NCI-H748 (cell line): ENCODE measurements around the gene DIP2B.

Experiments
- DNase-seq: peaks from one replicate; lab custom pipeline; 2025; ENCODE audit not compliant: unreplicated experiment; lab: John Stamatoyannopoulos, UW

Gene DIP2B

DNA sequence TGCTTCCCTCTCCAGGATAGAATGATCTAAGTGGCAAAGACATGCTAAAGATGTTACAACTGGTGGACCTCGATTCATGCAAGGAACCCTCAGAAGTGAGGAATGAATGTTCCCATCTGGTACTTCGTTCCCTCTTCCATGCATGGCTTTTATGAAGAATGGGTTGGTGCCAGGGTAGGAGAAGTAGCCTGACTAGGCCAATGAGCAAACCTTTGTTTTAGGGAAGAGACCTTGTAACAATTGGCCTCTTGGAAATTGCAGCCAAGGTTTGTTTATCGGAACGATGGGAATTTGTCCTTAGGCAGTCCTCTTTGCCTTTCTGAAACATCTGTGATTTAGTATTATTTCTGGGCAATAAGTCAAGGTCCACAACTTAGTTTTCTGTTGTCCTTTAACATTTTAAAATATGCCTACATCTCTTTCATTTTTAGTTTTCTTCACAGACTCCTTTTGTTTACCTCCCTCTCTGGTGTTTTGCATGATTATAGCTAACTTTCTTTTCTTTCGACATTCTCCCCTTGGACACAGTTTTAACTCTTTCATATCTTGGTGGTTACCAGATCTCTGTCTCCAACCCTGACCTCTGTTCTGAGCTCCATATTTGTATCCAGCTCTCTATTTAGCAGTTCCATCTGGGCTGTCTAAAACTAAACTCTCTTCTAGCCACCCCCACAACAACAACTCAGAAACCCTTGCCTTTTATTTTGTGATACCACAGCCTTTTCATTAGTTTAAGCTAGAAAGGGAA lies 70.0 kb downstream of the DIP2B start:
- no peak for DNase-seq

DNA sequence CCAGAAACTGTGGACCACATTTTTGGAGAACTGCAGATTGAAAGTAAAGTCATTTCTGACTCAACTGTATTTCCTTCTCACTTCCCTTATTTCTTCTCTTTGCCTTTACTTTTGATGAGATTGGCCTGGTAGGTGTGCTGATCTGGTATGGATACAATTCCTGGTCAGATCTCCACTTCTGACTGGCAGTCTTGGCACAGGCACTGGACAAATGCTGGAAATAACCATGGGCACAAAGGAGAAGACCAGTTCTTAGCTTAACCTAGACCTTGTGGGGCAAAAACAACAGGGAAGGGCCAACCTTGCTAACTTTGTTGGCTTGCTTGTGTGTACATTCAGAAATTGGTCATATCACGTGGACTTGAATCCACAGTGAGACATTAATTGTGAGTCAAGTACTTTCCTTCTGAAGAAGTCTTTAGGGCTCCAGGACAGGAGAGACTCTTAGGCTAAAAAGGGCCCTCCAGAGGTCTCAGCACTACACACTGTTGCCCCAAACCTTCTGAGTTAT lies 75.0 kb downstream of the DIP2B start:
- DNase-seq, result no peak

DNA sequence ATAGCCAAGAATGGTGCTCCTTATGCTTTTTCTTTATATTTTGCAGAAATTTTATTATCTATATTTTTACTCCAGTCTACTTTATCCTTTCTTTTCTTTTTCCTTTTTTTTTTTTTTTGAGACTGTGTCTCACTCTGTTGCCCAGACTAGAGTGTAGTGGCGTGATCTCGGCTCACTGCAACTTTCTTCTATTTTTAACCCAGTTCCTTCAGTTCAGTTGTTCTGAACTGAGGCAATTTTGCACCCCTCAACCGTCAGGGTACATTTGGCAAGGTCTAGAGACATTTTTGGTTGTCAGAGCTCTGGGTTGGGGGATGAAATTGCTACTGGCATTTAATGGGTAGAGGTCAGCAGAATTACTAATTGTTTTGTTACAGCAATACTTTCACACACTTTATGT lies 75.7 kb downstream of the DIP2B start:
- no peak for DNase-seq

DNA sequence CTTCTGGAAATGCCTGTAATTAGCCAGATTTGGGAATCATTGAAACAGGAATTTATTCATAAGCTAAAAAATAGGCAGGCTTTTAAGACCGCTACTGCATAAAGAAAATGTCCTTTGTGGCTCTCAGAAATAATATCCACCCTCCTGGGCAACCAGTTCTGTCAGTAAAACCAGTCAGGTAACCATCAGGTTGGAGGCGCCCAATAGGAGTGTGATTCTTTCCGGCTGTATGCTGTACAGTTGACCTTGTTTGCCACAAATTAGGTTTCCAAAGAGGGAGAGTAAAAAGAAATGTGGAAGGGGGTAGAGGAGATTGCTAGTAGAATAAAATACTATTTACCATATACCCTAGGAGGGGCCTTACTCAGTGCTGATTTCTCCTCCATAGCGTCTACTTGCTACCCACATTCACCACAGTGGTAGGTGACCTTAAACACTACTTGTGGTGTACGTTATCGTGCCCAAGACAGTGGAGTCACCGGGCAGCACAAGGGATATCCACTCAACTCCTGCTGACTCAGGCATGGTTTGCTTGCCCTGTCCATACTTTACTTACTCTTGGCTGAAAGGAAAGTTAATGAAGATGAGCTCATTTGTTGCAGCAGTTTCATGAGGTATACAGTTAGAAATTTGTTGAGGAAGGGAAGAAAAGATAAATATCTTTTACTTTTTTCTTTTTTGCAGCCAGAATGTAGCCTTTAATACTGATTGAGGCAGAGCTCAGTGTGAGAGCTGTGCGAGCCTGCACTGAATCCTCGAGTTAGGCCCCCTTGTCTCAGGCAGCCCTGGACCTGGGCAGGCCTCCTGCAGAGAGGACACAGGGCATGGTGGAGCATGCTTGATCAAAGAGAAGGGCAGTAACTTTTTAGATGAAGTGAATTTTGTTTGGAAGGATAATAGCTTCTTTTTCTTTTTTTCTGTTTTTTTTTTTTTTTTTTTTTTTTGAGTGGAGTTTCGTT lies 76.7 kb downstream of the DIP2B start:
- no peak for DNase-seq

DNA sequence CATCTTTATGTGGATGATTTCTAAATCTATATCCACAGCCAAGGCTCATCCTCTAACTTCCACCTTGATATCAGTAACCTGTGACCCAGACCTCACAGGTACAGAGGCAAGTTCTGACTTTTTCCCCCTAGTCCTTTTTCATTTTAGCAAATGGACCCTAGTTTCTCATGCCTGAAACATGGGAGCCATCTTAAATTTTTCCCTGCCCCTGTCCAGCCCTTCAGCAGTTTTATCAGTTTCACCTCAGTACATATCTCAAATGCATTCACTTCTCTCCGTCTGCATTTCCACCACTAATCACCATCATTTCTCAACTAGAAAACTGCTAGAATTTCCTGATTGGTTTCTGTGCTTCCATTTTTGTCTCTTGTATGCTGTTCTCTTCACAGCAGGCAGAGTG lies 79.3 kb downstream of the DIP2B start:
- no peak for DNase-seq

DNA sequence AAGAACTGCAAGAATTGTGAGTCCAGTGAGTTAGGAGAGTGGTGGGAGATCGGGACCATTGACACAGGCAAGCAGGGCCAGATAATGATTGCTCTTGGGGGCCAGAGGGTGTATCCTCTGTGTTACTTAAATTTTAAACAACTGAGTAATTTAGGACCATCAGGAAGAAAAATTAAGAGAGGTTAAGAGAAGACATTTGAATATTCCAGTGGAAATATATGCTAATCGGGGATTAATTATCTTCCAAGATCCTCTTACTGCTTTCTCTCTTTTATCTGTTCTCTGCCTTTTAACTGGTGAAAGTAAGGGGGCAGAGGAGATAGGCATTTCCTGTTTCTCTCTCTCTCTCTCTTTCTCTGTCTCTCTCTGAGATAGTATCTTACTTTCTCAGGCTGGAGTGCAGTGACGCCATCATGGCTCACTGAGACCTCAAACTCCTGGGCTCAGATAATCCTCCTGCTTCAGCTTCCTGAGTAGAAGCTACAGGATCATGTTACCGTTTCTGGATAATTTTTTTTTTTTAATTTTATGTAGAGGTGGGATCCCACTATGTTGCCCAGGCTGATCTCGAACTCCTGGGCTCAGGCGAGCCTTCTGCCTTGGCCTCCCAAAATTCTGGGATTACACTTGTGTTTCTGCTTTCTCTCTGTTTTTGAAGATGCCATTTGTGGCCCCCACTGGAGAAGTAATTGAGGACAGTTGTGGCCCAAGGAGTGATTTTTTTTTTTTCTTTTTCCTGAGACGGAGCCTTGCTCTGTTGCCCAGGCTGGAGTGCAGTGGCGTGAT lies 85.1 kb downstream of the DIP2B start:
- no peak for DNase-seq

DNA sequence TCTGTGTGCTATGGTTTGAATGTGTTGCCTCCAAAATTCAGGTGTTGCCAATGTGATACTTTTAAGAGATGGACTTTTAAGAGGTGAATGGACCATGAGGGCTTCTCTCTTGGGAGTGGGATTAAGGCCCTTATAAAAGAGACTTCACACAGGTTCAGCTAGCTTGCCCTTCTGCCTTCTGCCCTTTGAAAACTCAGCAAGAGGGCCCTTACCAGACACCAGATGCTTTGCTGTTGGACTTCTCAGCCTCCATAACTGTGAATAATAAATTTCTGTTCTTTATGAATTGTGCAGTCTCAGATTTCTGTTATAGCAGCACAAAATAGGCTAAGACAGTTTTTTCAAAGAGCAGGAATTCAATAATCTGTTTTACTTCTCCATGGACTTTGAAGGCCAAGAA lies 86.1 kb downstream of the DIP2B start:
- no peak for DNase-seq

DNA sequence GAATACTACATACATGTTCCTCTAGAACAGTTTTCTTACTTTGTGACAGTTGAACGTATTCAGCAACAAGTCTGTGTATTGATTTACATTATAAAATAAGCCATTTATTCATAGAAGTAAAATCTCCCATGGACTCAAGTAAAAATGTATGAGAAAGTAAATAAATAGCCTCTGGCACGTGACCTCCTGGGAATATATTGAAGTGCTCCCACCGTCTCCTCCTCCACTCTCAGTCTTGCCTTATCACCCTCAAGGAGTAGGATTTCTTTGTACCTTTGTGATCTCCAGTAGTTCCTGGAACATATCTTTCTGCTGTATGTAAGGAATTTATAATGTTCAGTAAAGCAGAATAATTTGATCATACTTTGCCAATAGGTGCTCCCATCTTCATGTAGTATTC lies 90.9 kb downstream of the DIP2B start:
- DNase-seq, result no peak

DNA sequence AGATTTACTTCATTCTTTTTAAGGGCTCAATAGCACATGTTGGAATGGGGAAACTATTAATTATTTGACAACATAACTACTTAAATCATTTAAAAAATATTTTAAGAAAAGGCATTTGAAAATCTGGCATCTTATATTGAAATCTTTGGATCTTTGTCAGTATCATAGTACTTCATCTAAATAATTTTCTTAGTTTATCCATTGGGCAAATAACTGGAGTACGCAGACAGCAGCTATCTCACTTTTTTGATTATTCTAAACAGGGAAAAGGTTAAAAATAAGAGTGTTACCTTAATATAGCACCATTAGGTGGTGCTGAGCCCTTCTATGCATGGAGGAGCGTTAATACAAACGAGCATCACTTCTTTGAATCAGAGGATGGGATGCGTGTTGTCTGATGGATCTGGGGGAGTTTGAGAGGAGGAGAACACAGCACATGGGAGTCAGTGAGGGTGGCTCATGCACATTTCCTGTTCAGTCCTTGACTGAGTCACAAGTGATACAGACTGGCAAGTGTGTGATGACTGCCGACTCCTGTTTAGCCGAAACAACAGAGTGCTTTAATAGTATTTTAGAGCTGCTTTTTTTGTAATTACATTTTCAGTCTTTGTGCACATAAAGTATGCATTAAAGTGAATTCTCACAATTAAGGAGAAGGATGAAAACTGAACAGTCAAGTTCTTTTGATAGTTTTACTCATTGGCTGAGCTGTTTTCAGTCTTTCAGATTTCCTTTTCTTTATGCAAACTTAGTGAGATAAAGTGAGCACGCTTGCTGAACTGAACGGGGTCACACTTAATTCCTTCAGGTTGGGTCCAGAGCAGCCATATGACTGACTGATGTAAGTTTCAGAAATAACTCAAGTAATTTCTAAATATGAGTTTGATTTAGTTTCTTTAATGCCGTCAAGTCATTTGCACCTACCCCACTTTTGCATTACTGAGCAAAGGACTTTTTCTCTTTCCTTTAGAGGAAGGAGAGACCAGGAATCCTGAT lies 92.7 kb downstream of the DIP2B start:
- no peak for DNase-seq

DNA sequence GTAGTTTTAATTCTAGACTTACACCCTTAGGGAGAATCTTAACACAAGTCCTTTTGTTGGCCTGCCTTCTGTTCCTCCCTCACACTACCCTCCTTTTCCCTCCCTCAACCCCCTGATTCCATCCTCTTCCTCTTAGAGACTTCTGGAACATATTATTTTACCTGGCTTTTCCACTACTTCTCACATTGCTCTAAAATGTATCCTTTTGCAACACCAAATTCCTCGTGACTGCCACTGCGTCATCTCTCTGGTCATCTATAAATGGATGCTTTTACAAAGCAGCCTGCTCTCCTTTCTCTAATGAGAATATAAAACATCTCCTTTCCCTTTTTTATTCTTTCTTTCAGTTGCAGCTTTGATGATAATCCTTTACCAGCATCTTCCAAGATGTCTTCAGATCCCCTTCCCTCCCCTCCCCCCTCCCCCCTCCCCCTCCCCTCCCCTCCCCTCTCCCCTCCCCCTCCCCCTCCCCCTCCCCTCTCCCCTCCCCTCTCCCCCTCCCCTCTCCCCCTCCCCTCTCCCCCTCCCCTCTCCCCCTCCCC lies 93.6 kb downstream of the DIP2B start:
- DNase-seq, result no peak

DNA sequence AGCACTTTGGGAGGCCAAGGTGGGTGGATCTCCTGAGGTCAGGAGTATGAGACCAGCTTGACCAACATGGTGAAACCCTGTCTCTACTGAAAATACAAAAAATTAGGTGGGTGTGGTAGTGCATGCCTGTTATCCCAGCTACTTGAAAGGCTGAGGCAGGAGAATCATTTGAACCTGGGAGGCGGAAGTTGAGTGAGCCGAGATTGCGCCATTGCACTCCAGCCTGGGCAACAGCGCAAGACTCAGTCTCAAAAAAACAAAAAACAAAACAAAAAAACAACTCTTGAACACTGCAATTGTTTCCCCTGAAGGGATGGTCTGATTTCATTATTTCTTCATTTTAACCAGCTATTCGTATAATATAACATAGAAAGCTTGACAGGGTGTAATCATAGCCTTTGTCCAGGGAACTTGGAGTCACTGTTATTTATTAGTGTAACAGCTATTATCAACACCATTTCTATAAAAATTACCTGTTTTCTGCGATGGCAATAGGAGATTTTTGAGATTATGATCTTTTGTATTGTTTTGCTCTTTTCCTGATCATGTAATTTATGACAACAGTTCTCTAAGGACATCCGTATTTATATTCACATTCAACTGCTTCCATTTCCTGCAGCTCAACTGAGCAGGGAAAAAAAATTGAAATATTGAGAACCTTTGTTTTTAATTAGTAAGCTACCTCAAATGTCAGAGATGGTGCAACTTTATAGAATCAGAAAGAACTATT lies 94.7 kb downstream of the DIP2B start:
- no peak for DNase-seq

DNA sequence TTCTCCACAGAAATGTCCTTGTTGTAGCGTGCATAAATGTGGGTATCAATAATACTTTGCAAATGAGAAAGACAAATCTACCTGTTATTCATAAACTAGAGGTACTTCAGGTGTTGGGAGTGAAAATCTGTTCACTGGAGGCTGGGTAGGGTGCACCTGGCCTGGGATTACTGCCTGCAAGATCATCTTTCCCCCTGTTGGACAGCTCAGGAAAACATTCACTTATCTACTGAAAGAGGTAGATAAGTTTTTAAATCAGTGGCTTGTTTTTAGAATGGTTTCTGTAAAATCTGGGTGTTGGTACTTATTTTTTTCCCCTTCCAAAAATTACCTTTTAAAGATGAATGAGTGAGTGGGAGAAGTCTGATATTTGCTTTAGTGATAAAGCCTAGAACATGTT lies 95.6 kb downstream of the DIP2B start:
- no peak for DNase-seq

DNA sequence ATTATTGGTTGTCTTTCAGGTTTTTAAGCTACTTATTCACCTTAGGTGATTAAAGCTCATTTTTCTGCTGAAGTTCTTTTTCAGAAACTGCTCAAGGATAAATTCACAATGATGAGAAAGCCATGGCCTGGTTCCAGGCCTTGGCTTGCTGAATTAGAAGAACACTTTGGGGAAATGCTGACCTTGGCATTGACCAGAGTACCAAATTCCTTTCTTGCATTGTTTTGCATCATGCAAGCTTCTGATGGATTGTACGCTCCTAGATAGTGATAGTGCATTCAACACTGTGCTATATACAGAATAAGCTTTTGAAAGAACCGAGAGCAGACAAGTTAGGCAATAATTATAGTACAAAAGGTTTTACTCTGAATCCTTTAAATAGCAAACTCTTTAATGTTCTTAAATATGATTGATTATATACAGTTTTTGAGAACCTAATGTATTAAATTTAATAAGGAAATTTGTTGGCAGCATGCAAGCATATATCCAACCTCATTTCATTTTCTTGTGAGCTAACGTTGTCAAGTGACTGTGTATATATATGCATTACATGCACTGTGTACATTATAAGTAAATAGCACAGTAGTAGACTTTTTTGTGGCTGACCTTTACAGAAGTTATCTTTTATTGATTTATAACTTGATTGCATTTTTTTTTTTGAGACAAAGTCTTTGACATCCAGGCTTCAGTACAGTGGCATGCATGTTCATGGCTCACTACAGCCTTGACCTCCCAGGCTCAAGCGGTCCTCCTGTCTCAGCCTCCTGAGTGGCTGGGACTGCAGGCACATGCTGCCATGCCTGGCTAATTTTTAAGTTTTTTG lies 99.2 kb downstream of the DIP2B start:
- DNase-seq, result no peak

- DNase-seq, result no peak
Measured at GRCh38 chr12:50604640-50604920, 99.8 kb downstream of the DIP2B start.

GRCh38 chr12:50606675-50607375 lies 102.0 kb downstream of the DIP2B start:
- DNase-seq, result no peak

- DNase-seq, result no peak
Measured at GRCh38 chr12:50609292-50609874, 104.6 kb downstream of the DIP2B start.

DNA sequence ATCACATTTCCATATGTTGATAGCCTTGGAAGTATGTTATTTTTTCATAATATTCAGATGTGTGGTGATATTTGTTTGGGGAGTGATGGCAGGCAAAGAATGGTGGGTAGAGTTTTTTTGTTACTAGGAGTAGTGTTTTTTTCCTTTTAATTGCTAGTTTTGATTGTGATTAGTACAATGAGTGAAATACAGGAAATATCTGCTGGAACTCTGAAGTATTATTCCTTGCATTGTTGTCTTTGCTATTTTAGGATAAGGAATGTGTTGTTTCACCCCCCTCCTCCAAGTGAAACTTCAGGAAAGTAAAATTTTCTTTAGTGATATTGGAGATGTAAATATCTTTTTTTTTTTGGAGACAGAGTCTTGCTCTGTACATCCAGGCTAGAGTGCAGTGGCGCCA lies 105.4 kb downstream of the DIP2B start:
- DNase-seq, result no peak
